G401.6 (cell line): Measurements from ENCODE around the gene IMPDH2.
"Not testable (repeated sequence)": the region's sequence is repeated elsewhere in the genome, so short reads cannot be mapped to it uniquely, and the experiment has no call there.

Experiments
- FAIRE-seq: peaks from 2 replicates; lab custom pipeline; 2012; peaks lifted over from hg19 to GRCh38; lab: Jason Lieb, UNC

The IMPDH2 gene

DNA sequence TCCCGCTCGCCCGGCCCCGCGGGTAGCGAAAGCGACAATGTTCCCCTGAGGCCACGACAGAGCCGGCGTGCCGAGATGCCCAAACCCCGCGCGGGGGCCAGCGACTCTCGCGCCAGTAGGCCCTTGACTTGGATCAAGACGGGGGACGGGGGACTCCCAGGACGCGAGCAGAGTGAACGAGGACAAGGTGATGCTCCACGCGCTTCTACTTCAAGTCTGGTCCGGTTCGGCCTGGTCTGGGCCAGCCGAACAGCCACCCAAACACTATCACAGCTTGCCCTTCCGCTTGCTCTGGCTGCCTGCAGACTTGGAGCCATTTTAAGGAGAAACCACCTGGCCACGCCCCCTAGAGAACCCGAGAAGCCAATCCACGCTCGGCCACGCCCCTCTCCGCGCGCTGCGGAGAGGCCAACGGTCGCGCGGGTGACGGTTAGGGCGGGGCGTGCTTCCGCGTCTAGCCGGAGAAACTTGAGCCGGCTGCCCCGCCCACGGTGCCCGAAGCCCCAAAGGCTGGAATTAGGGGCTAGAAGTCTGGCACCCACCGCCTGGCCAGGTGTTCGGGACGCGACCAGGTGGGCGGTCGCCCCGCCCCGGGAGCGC, 7.9 kb downstream of the IMPDH2 start:
- peak; percentile 97 for FAIRE-seq

DNA sequence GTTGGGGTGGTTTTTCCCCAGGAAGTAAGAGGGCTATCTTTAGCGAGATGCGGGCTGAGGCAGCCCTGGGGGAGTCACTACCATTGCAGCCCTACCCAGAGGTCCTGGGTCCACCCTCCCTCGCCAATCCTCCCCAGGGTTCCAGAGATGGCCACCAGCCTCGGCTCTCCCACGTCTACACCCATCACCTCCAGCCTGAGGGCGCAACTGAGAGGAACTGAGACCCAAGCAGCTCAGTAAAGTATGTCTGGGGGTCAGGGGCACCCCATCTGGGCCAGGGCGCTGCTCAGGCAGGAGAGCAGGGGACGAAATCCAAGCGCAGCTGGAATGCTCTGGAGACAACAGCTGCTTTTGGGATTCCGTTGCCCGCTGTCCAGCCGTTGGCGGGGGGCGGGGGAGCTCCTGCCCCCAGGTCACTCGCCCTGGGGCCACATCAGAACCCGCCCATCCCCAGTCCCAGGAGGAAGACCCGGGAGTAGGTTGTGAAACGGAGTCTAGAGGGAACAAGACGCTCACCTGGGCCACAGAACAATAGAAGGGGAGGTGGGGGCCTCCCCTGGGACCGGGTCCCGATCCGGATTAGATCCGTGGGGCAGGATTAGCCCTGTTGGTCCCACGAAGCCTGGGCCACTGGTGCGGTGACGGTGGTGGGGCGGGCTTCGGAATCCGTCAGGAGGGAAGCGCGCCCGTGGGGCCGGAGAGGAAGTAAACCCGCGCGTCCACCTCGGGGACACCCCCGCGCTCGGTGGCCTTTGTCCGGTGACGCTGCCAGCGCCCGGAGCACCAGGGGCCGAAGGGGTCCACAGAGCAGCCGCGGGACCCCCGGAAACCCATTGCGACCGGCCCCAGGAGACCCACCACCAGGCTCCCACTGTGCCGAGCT, 8.6 kb downstream of the IMPDH2 start:
- FAIRE-seq, result no peak

DNA sequence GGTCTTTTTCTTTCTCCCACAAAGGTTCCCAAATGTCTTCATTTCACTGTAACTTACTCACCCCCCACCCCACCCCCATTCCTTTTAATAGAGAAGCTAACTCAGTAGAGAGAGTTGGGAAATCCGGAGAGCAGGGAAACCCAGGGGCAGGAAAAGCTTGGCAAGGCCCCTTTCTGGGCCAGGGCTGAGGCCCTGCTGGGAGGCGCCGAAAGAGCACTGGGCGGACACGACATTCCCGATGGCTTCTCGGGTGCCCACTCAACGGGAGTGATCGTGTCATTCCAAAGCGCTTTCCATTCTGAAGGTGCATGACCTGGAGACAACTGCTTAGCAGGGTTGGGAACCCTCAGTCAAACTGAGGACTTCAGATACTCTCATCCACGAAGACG, 9.3 kb downstream of the IMPDH2 start:
- FAIRE-seq, result no peak

DNA sequence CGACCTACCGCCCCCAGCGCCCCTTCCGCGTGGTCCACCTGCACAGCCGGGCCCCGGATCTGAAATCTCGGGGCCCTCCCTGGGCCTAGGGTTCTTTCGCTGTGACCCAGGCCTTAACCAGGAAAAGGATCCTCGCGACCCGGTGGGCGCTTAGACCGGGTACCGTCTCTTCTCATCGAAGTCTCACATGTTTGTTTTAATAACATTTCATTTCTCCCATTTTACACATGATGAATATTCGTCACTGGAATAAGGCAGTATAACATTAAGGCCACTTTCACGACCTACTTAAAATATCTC, 10.5 kb downstream of the IMPDH2 start:
- FAIRE-seq, result no peak

- no peak for FAIRE-seq
Observed at GRCh38 chr3:49017971-49018706, 11.1 kb downstream of the IMPDH2 start, which contains the start of gene DALRD3. DALRD3 (minus strand) TSS chr3:49018580; CDS start chr3:49018564, 16 bp downstream.

- no peak for FAIRE-seq
Observed at GRCh38 chr3:49017229-49017970, 11.8 kb downstream of the IMPDH2 start.

DNA sequence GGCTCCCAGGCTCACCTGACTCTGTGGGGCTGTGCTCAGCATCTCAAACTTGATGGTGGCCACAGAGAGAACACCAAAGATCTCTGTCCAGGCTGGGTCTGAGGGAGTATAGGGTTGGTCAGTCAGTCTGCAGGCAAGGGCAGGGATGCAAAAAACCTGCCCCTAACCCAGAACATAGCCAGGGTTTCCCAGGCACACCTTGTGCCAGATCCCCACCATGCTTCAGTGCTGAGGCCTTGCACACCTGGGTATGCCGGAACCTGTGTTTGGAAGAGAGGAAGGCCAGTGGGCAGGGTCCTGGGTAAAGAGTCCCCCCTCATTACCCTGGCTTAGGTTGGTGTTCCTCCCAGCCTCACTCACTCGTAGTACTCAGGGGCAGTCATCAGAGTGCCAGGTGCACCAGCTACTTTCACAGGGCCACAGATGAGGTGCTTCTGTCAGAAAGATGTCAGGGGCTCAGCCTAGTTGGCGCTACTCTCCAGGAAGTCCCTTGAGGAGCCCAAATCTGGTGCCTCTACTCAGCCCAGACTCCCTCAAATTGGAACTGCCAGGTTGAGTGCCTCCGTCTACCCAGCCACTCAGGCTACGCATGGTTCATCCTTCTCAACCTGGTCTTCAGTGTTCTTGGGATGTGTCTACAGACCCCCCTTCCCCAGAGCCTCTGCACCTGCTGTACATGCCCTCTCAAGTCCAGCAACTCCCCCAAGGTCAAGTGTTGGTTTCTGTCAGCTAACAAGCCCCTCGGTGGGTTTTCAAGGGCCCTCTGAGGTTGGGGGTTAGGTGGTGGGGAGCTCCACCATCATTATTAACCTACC, 12.6 kb downstream of the IMPDH2 start:
- no peak for FAIRE-seq

- FAIRE-seq, result no peak
Observed at GRCh38 chr3:49015765-49016164, 13.4 kb downstream of the IMPDH2 start.

DNA sequence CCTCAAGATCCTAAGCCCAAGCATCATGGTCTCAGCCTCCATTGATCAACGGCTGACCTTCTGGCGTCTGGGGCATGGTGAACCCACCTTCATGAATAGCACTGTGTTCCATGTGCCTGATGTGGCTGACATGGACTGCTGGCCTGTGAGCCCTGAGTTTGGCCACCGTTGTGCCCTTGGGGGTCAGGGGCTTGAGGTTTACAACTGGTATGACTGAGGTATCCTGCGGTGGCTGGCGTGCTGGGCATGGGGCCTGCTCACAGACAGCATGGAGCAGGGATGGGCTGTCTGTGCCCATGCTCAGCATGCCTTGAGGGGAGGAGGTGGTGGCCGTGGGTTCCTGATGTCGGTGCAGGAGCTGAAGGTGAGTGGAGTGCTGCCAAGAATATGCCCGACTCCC, 14.1 kb downstream of the IMPDH2 start:
- FAIRE-seq, result no peak

DNA sequence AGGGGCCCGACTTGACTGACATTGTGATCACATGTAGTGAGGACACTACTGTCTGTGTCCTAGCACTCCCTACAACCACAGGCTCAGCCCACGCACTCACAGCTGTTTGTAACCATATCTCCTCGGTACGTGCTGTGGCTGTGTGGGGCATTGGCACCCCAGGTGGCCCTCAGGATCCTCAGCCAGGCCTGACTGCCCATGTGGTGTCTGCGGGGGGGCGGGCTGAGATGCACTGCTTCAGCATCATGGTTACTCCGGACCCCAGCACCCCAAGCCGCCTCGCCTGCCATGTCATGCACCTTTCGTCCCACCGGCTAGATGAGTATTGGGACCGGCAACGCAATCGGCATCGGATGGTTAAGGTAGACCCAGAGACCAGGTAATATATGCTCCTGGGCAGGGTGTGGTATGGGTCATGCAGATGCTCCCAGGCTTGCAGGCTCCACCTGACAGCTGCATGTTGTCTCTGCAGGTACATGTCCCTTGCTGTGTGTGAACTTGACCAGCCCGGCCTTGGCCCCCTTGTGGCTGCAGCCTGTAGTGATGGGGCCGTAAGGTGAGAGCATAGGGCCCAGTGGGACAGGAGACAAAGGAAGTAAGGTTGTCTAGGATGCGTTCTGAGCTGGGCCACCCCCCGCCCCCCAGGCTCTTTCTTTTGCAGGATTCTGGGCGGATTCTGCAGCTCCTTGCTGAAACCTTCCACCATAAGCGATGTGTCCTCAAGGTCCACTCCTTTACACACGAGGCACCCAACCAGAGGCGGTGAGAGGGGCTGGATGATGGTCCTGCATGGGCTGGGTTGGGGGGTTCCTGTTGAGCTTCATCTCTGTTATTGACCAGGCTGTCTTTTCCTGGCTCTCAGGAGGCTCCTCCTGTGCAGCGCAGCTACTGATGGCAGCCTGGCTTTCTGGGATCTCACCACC, 15.2 kb downstream of the IMPDH2 start:
- no peak for FAIRE-seq

DNA sequence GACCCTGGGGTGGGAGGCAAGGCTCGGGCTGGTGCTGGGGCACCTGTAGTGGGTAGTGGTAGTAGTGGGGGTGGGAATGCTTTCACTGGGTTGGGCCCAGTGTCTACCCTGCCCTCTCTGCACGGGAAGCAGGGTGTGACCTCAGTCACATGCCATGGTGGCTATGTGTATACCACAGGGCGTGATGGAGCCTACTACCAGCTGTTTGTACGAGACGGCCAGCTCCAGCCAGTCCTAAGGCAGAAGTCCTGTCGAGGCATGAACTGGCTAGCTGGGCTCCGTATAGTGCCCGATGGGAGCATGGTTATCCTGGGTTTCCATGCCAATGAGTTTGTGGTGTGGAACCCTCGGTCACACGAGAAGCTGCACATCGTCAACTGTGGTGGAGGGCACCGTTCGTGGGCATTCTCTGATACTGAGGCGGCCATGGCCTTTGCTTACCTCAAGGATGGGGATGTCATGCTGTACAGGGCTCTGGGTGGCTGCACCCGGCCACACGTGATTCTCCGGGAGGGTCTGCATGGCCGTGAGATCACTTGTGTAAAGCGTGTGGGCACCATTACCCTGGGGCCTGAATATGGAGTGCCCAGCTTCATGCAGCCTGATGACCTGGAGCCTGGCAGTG, 16.0 kb downstream of the IMPDH2 start:
- no peak for FAIRE-seq

GRCh38 chr3:49012441-49013017, 16.7 kb downstream of the IMPDH2 start:
- FAIRE-seq, result no peak

- no peak for FAIRE-seq
Observed at GRCh38 chr3:49009396-49009795, 19.8 kb downstream of the IMPDH2 start.

DNA sequence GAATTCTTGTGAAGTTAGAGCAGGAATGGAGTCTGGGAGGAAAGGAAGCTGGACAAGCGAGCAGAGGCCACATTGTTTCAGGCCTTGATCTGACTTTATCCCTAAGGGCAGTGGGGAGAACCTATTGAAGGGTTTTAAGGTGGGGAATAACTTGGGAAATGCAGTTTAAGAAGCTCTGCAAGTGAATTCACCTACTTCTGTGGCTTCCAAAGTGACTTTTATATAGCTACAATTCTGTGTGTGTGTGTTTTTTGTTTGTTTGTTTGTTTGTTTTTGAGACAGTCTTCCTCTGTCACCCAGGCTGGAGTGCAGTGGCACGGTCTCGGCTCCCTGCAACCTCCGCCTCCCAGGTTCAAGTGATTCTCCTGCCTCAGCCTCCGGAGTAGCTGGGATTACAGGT, 20.6 kb downstream of the IMPDH2 start:
- not testable (repeated sequence) for FAIRE-seq

GRCh38 chr3:49007771-49008528, 21.2 kb downstream of the IMPDH2 start:
- FAIRE-seq, result peak; percentile 54

- peak; percentile 97 for FAIRE-seq
Observed at GRCh38 chr3:49007068-49007770, 22.0 kb downstream of the IMPDH2 start, which contains the start of gene WDR6. WDR6 (plus strand) TSS chr3:49007391; CDS start chr3:49007432, 41 bp downstream.

GRCh38 chr3:49006408-49007067, 22.7 kb downstream of the IMPDH2 start:
- no peak for FAIRE-seq

GRCh38 chr3:49005998-49006397, 23.2 kb downstream of the IMPDH2 start:
- no peak for FAIRE-seq
